Tibial artery (tissue), 4 donors: Measurements from ENCODE around the gene HNRNPF.
A peak's percentile ranks its signal among the peaks of the same experiment; 100 is the strongest.

ENCODE experiments used
- DNase-seq, 2 donors: peaks; one replicate each; pipeline ENCODE4 v3.0.0-alpha.2; 2019
- H3K27ac ChIP-seq, 2 donors: fragments of 200-600 bp; sonication (generic) in 1 of 2; 1 replicate in 1 of 2; 2 replicates in 1 of 2; pipeline ENCODE4 v1.5.1; 2018 to 2019; ENCODE audit warnings: mild to moderate bottlenecking in 1 of 2
- H3K27me3 ChIP-seq, 2 donors: fragments of 200-600 bp; sonication (generic) in 1 of 2; one replicate each; pipeline versions ENCODE4 v1.5.1 to v1.6.0; 2016 to 2019
- H3K36me3 ChIP-seq, 3 donors: fragments of 200-600 bp; sonication (generic) in 2 of 3; one replicate each; pipeline ENCODE4 v1.5.1; 2016 to 2019; ENCODE audit warnings: mild to moderate bottlenecking in 2 of 3
- H3K4me1 ChIP-seq, 4 donors: fragments of 200-600 bp; sonication (generic) in 2 of 4; 1 replicate in 3 of 4; 2 replicates in 1 of 4; pipeline ENCODE4 v1.5.1; 2016 to 2019
- H3K4me3 ChIP-seq, 2 donors: fragments of 200-600 bp; sonication (generic) in 1 of 2; 1 replicate in 1 of 2; 2 replicates in 1 of 2; pipeline ENCODE4 v1.5.1; 2018 to 2019; ENCODE audit warnings: mild to moderate bottlenecking in 2 of 2
- H3K9me3 ChIP-seq, 3 donors: fragments of 200-600 bp; sonication (generic) in 1 of 3; one replicate each; pipeline ENCODE4 v1.5.1; 2016 to 2019
- CTCF ChIP-seq, 2 experiments: fragments of 200-600 bp in 1 of 2; fragments of 450-650 bp in 1 of 2; IDR thresholded peaks; one replicate each; pipeline ENCODE4 v1.5.1; 2017 to 2019; ENCODE audit warnings: antibody characterized with exemption in 2 of 2, mild to moderate bottlenecking in 1 of 2, moderate library complexity in 1 of 2
- intact Hi-C: fragments of 100-400 bp; cut with DNase I; formaldehyde crosslinking; loops from one replicate; pipeline ENCODE4 v1.15.0; 2023; ENCODE audit warnings: low total_unique reads

HNRNPF gene

GRCh38 chr10:43408331-43408709 lies 666 bp downstream of the HNRNPF start:
- intact Hi-C loops, result no loop called here
- peak overlapping the region; percentile 74 to 91 for H3K4me3 ChIP-seq
- peaks cover 0 to 4% (median 0%) of the 10 kb centered on the region in 3 donors for H3K36me3 ChIP-seq
- H3K27ac ChIP-seq, result peak overlapping the region; percentile 97 to 99
- peak in 1 of 2 donors; percentile 29 for DNase-seq
- no peak for TF ChIP-seq CTCF (IDR thresholded peaks at IDR 0.05)
- peaks cover 3 to 45% (median 35%) of the 10 kb centered on the region in 4 donors for H3K4me1 ChIP-seq
- H3K9me3 ChIP-seq, result no peaks in the 10 kb centered on the region
- no peaks in the 10 kb centered on the region for H3K27me3 ChIP-seq

DNA sequence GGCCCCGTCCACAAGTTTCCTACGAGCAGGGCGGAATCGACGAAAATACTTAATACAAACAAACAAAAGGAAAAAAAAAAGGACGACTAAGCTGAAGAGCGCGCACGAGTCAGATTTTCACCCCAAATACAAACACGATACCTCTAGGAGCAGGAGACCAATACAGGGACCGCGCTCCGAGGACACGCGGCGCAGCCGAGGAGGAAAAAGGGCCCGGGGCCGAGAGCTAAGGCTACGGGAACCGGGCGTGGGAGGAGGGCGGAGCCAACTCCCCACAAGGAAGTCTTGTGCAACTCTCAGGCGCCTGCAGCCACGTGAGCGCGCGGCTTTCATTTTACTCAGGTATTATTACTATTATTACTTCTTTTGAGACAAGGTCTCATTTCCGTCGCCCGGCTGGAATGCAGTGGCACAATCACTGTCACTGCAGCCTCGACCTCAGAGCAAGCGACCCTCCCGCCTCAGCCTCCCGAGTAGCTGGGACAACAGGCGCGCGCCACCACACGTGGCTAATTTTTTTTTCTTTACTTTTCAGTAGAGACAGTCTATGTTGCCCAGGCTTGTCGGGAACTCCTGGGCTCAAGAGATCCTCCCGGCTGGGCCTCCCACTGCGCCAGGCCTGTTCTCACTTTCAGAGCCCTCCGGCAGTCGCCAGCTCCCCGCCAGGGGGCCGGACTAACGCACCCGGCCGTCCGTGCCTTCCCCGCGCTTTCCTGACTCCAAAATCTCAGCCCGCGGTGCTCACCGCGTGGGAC lies 1.2 kb downstream of the HNRNPF start:
- intact Hi-C loops, result no loop called here
- Histone ChIP-seq H3K9me3 (no peaks in the 10 kb centered on the region), H3K27me3 (no peaks in the 10 kb centered on the region), H3K27ac (peak overlapping the region; percentile 97 to 99), H3K36me3 (peaks cover 0 to 4% (median 0%) of the 10 kb centered on the region in 3 donors), H3K4me1 (peaks cover 3 to 50% (median 40%) of the 10 kb centered on the region in 4 donors), H3K4me3 (peak overlapping the region; percentile 74 to 91)
- peak; percentile 93 to 95 for DNase-seq
- TF ChIP-seq CTCF (IDR thresholded peaks at IDR 0.05), result peak; percentile 21 to 41

- intact Hi-C loops, result no loop called here
- H3K36me3 ChIP-seq, result peaks cover 0 to 4% (median 0%) of the 10 kb centered on the region in 3 donors
- no peaks in the 10 kb centered on the region for H3K27me3 ChIP-seq
- H3K27ac ChIP-seq, result peak overlapping the region; percentile 97 to 99
- no peak for TF ChIP-seq CTCF (IDR thresholded peaks at IDR 0.05)
- H3K4me3 ChIP-seq, result peak overlapping the region; percentile 74 to 91
- peaks cover 3 to 56% (median 41%) of the 10 kb centered on the region in 4 donors for H3K4me1 ChIP-seq
- DNase-seq, result peak; percentile 25 to 78
- no peaks in the 10 kb centered on the region for H3K9me3 ChIP-seq
These were observed 1.8 kb downstream of the HNRNPF start for GRCh38 chr10:43407148-43407575.

- Histone ChIP-seq H3K4me3 (no peak overlapping the region), H3K27ac (no peak overlapping the region), H3K27me3 (no peaks in the 10 kb centered on the region), H3K36me3 (peaks cover 0 to 7% (median 0%) of the 10 kb centered on the region in 3 donors), H3K9me3 (no peaks in the 10 kb centered on the region), H3K4me1 (peaks cover 3 to 75% (median 52%) of the 10 kb centered on the region in 4 donors)
- no peak for DNase-seq
- intact Hi-C loops, result no loop called here
- no peak for TF ChIP-seq CTCF (IDR thresholded peaks at IDR 0.05)
These were observed 4.3 kb downstream of the HNRNPF start for GRCh38 chr10:43404704-43405084.

DNA sequence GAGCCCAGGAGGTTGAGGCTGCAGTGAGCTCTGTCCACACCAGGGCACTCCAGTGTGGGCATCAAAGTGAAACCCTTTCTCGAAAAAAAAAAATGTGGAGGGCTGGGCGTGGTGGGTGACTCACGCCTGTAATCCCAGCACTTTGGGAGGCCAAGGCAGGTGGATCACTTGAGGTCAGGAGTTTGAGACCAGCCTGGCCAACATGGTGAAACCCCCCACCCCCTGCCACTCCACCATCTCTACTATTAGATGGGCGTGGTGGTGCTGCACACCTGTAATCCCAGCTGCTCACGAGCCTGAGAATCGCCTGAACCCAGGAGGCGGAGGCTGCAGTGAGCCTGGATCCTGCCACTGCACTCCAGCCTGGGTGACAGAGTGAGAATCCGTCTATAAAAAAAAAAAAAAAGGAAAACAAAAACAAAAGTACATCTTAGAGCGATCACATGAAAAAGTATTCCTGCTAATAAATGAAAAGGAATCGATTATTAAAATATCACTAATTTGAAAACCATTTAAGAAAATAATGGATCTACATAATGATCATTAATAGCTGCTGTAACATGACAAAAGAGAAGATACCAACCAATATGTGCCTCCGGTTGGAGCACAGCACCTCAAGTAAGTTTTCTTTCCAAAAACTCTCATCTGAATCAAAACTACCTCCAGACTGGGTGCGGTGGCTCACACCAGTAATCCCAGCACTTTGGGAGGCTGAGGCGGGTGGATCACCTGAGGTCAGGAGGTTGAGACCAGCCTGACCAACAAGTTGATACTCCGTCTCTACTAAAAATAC lies 4.9 kb downstream of the HNRNPF start:
- no peak for TF ChIP-seq CTCF (IDR thresholded peaks at IDR 0.05)
- no peaks in the 10 kb centered on the region for H3K27me3 ChIP-seq
- H3K9me3 ChIP-seq, result no peaks in the 10 kb centered on the region
- peaks cover 0 to 12% (median 0%) of the 10 kb centered on the region in 3 donors for H3K36me3 ChIP-seq
- H3K27ac ChIP-seq, result no peak overlapping the region
- peaks cover 0 to 78% (median 56%) of the 10 kb centered on the region in 4 donors for H3K4me1 ChIP-seq
- intact Hi-C loops, result no loop called here
- no peak for DNase-seq
- H3K4me3 ChIP-seq, result no peak overlapping the region
